ENCODE measurements around the gene SEC14L3.

Gene SEC14L3

DNA sequence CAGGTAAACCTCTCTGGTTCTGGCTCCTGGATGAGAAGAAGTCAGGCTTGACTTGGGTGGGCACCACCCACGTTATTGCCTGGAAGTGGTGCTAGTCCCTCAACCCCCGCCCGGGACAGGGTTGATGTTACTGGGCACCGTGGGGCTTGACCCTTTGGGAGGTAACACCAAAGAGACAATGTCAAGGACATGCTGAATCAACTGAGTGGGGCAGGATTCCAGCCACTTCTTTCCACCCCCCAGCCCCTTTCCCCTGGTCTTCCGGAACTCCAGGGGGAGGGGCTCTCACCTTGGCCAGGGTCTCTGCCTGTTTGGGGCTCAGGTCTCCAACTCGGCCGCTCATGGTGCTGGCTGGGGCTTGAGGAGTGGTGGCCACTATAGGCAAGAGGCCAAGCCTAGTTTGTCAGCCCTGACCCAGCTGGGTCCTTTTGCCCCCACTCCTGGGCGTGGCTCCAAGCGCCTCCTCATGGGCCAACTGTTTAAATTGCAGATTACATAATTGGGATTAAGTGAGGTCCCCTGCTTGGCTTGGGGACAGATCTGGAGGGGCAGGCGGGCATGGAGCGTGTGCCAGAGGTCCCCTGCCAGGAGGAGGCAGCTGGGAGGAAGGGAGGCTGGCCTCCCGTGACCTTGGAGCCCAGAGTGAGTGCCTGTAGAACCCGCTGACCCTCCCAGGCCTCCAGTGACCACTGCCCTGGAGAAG lies at the start of gene SEC14L3:
SEC14L3 (minus strand) TSS at position 402 of the 703 bp plus-strand sequence; CDS start at position 343, 59 bp downstream.
- Histone ChIP-seq H3K4me3 (no peak within 1 kb of the TSS), H3K9me3 (no peaks in the 10 kb centered on the region), H3K27me3 (ENCODE audit: low read depth) (peaks cover 26% of the 10 kb centered on the region), H3K4me1 (no peaks in the 10 kb centered on the region), H3K36me3 (replicated peaks) (no peaks in the 10 kb centered on the region)
- in situ Hi-C loops (cut with MboI; ENCODE audit: low sequenced_read_pairs), result no loop called here
- DNase-seq (ENCODE audit: low spot score in 2 of 2), result no peak

DNA sequence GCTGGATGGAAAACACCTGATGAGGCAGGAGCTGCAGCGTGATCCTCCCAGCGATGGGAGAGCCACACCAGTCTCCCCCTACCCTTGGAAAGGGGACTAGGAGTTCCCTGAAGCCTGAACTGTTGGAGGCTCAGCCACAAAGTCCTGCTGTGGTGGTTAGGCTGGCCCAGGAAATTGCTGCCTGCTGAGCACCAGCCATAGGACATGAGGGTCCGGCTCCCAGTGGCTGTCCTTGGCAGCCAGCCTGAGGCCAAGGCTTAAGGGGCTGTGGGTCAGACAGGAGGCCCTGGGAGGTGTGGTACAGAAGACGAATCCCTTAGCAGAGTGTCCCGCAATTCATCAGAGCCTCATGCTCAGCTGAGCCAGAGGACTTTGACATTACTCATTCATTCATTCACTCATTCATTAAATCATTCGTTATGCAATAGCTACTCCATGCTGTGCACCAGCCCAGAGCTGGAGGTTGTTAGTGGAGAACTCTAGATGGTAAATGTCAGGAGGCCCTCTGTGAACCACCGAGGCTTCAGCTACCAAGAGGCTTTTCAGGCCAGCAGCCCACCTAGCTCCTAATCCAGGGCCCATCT lies 48.1 kb upstream of the SEC14L3 start:
- no peak for DNase-seq (ENCODE audit: low spot score in 2 of 2)
- no peak overlapping the region for H3K4me3 ChIP-seq
- in situ Hi-C loops (cut with MboI; ENCODE audit: low sequenced_read_pairs), result no loop called here
- H3K9me3 ChIP-seq, result no peaks in the 10 kb centered on the region
- no peaks in the 10 kb centered on the region for H3K36me3 ChIP-seq (replicated peaks)
- H3K4me1 ChIP-seq, result no peaks in the 10 kb centered on the region
- H3K27me3 ChIP-seq (ENCODE audit: low read depth), result no peaks in the 10 kb centered on the region

DNA sequence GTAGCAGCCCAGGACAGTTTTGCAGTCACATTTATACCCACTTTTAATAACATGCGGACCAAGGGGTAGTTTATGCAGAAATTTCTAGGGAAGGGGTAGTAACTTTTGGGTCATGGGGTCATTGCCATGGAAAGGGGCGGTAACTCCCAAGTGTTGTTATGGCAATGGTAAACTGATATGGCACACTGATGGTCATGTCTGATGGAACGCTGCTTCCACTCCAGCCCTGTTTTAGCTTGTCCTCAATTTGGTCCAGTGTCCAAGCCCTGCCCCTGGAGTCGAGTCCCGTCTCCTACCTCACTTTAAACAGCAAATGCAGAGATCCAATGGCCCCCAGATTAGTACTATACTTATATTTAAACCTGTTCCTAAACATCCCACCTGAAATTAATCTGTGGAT lies 44.9 kb upstream of the SEC14L3 start:
- DNase-seq (ENCODE audit: low spot score in 2 of 2), result no peak
- H3K27me3 ChIP-seq (ENCODE audit: low read depth), result no peaks in the 10 kb centered on the region
- no peak overlapping the region for H3K4me3 ChIP-seq
- no peaks in the 10 kb centered on the region for H3K9me3 ChIP-seq
- H3K36me3 ChIP-seq (replicated peaks), result no peaks in the 10 kb centered on the region
- in situ Hi-C loops (cut with MboI; ENCODE audit: low sequenced_read_pairs), result no loop called here
- no peaks in the 10 kb centered on the region for H3K4me1 ChIP-seq

DNA sequence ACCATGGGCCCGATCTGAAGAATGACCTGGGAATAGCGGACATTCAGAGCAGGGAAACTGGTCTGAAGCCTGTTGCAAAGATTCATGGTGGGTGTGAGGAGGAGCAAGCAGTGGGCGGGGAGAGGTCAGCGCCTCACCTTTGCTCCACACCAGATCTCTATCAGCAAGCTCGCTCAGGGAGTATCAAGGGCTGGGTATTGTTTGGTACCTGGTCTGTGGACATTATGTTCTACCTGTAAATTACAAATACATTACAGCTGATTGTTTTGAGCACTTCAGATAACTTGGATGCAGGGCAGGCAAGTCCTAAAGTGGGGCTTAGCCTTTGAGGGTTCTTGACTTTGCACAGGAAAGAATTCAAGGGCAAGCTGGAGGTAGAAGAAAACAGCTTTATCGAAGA lies 44.5 kb upstream of the SEC14L3 start:
- H3K27me3 ChIP-seq (ENCODE audit: low read depth), result no peaks in the 10 kb centered on the region
- in situ Hi-C loops (cut with MboI; ENCODE audit: low sequenced_read_pairs), result no loop called here
- H3K9me3 ChIP-seq, result no peaks in the 10 kb centered on the region
- no peak overlapping the region for H3K4me3 ChIP-seq
- H3K36me3 ChIP-seq (replicated peaks), result no peaks in the 10 kb centered on the region
- no peak for DNase-seq (ENCODE audit: low spot score in 2 of 2)
- no peaks in the 10 kb centered on the region for H3K4me1 ChIP-seq

DNA sequence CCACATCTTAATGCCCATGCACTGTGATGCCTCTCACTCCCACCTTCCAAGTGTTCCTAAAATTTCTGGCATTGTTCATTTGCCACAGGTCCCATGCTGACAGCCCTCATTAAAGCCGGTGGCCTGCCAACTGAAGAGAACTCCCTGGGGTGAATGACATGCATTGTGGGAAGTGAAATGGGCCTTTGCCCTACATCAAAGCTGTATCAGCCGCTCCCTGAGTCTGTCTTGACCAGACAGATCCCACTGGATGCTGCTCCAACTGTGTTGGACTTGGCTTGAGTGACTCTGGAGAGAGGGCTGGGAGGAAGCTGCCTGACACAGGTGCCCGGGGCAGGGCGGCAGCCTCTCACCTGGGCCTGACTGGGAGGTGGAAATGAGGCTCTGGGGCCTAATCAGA lies 42.4 kb upstream of the SEC14L3 start:
- H3K36me3 ChIP-seq (replicated peaks), result no peaks in the 10 kb centered on the region
- no peak overlapping the region for H3K4me3 ChIP-seq
- H3K27me3 ChIP-seq (ENCODE audit: low read depth), result no peaks in the 10 kb centered on the region
- no peaks in the 10 kb centered on the region for H3K4me1 ChIP-seq
- no peaks in the 10 kb centered on the region for H3K9me3 ChIP-seq
- DNase-seq (ENCODE audit: low spot score in 2 of 2), result no peak
- in situ Hi-C loops (cut with MboI; ENCODE audit: low sequenced_read_pairs), result no loop called here

DNA sequence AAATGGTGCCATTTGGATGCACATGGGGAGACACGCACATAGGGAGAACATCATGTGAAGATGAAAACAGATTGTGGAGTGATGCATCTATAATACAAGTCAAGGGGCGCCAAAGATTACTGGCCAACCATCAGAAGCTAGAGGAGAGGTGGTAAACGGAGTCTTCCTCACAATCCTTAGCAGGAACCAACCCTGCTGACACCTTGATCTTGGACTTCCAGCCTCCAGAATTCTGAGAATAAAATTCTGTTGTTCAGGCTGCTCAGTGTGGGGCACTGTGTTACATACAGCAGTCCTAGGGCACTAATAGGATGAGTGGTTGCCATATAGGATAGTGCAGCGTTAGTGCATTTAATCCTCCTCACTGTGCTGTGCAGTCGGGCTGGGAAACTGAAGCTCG lies 41.6 kb upstream of the SEC14L3 start:
- H3K27me3 ChIP-seq (ENCODE audit: low read depth), result no peaks in the 10 kb centered on the region

DNA sequence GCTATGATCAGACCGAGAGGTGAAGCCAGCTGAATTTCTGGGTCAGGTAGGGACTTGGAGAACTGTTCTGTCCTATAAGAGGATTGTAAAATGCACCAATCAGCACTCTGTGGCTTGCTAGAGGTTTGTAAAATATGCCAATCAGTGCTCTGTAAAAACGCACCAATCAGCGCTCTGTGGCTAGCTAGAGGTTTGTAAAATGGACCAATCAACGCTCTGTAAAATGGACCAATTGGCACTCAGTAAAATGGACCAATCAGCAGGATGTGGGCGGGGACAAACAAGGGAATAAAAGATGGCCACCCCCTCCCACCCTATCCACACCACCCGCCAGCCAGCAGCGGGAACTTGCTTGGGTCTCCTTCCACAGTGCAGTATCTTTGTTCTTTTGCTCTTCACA lies 40.1 kb upstream of the SEC14L3 start:
- Histone ChIP-seq H3K27me3 (ENCODE audit: low read depth) (no peaks in the 10 kb centered on the region), H3K4me3 (no peak overlapping the region), H3K4me1 (no peaks in the 10 kb centered on the region), H3K36me3 (replicated peaks) (no peaks in the 10 kb centered on the region), H3K9me3 (no peaks in the 10 kb centered on the region)
- in situ Hi-C loops (cut with MboI; ENCODE audit: low sequenced_read_pairs), result no loop called here
- no peak for DNase-seq (ENCODE audit: low spot score in 2 of 2)

More for the DNA sequence above, 41.6 kb upstream of the SEC14L3 start:
- DNase-seq (ENCODE audit: low spot score in 2 of 2), result no peak
- no peaks in the 10 kb centered on the region for H3K36me3 ChIP-seq (replicated peaks)
- no peaks in the 10 kb centered on the region for H3K9me3 ChIP-seq
- H3K4me3 ChIP-seq, result no peak overlapping the region
- no peaks in the 10 kb centered on the region for H3K4me1 ChIP-seq
- in situ Hi-C loops (cut with MboI; ENCODE audit: low sequenced_read_pairs), result no loop called here

DNA sequence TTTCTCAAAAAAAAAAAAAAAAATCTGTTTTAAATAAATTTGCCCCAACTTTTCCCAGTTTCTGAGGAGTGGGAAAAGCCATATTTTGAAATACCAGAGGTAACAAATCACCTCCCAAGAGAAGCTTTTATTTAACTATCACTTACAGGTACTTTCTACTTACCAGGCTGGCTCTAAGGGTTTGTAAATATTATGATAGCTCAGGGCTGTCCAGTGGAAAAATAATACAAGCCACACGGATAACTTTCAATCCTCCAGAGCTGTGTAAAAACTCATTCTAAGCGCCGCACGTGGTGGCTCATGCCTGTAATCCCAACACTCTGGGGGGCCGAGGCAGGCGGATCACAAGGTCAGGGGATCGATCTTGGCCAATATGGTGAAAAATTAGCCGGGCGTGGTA lies 39.3 kb upstream of the SEC14L3 start:
- no peaks in the 10 kb centered on the region for H3K27me3 ChIP-seq (ENCODE audit: low read depth)
- no peaks in the 10 kb centered on the region for H3K9me3 ChIP-seq
- in situ Hi-C loops (cut with MboI; ENCODE audit: low sequenced_read_pairs), result no loop called here
- no peak for DNase-seq (ENCODE audit: low spot score in 2 of 2)
- no peaks in the 10 kb centered on the region for H3K36me3 ChIP-seq (replicated peaks)
- H3K4me1 ChIP-seq, result no peaks in the 10 kb centered on the region
- H3K4me3 ChIP-seq, result no peak overlapping the region

DNA sequence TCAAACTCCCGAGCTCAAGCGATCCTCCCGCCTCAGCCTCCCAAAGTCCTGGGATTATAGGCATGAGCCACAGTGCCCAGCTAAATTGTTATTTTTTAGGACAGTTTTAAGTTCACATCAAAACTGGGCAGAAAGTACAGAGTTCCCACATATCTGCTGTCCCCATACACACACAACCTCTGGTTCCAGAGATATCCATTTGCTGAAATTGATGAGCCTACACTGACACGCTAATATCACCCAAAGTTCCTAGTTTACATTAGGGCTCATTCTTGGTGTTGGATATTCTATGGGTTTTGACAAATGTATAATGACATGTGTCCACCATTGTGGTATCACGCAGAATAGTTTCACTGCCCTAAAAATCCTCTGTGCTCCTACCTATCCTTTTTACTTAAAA lies 36.4 kb upstream of the SEC14L3 start:
- H3K4me3 ChIP-seq, result no peak overlapping the region
- DNase-seq (ENCODE audit: low spot score in 2 of 2), result no peak
- no peaks in the 10 kb centered on the region for H3K9me3 ChIP-seq
- in situ Hi-C loops (cut with MboI; ENCODE audit: low sequenced_read_pairs), result no loop called here
- no peaks in the 10 kb centered on the region for H3K4me1 ChIP-seq
- no peaks in the 10 kb centered on the region for H3K27me3 ChIP-seq (ENCODE audit: low read depth)
- no peaks in the 10 kb centered on the region for H3K36me3 ChIP-seq (replicated peaks)

DNA sequence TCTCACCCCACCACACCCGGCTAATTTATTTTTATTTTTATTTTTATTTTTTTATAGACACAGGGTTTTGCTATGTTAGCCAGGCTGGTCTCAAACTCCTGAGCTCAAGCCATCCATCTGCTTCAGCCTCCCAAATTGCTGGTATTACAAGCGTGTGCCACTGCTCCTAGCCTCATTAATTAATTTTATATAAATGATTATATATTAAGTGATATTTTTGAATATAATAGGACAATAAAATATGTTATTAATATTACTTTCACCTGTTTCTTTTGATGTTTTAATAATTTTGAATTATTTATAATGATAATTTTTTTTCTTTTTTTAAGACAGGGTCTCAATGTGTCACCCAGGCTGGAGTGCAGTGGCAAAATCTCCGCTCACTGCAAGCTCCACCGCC lies 35.9 kb upstream of the SEC14L3 start:
- Histone ChIP-seq H3K36me3 (replicated peaks) (no peaks in the 10 kb centered on the region), H3K4me1 (no peaks in the 10 kb centered on the region), H3K4me3 (no peak overlapping the region), H3K9me3 (no peaks in the 10 kb centered on the region), H3K27me3 (ENCODE audit: low read depth) (no peaks in the 10 kb centered on the region)
- DNase-seq (ENCODE audit: low spot score in 2 of 2), result no peak
- in situ Hi-C loops (cut with MboI; ENCODE audit: low sequenced_read_pairs), result no loop called here

DNA sequence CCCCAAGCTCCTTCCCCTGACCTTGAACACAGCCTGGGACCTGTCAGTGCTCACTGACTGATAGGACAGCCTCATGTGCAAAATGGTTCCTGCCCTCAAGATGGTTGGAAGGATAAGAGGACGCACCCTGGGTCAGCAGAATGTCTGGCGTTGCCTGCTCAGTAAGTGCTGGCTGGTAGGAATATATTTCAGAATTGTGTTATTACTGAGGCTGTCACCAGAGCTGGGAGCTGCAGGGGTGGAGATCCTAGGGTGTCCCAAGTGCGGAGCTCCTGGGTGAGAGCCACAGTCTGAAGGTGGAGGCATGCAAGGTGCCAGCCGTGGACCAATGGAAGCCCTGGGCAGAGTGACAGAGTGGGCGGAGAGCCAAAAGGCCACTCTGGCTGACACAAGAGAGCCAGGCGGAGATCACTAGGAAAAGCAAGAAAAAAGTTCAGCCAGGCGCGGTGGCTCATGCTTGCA lies 34.7 kb upstream of the SEC14L3 start:
- in situ Hi-C loops (cut with MboI; ENCODE audit: low sequenced_read_pairs), result no loop called here
- DNase-seq (ENCODE audit: low spot score in 2 of 2), result no peak

DNA sequence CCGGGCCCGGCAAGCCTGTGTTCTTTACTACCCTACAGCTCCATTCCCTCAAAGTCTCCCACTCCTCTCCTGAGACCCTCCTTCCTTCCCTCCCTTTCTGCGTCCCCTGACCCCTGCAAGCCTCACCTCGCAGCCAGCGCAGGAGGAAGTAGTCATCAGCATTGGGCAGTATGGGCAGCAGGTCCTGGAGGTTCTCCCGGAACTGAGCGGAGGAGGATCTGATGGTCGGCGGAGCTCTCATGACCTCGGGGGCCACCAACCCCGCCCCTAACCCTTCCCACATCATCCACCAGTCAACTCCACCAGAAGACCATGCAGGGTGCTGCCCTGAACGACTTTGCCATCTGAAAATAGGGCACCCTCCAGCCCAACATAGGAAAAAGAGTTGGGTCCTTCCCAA lies 31.7 kb upstream of the SEC14L3 start:
- in situ Hi-C loops (cut with MboI; ENCODE audit: low sequenced_read_pairs), result no loop called here
- DNase-seq (ENCODE audit: low spot score in 2 of 2), result no peak

More for the DNA sequence above, 34.7 kb upstream of the SEC14L3 start:
- Histone ChIP-seq H3K4me1 (no peaks in the 10 kb centered on the region), H3K36me3 (replicated peaks) (no peaks in the 10 kb centered on the region), H3K4me3 (no peak overlapping the region), H3K9me3 (no peaks in the 10 kb centered on the region), H3K27me3 (ENCODE audit: low read depth) (peaks cover under 1% of the 10 kb centered on the region; the same call in 1 of the 2 replicates)

DNA sequence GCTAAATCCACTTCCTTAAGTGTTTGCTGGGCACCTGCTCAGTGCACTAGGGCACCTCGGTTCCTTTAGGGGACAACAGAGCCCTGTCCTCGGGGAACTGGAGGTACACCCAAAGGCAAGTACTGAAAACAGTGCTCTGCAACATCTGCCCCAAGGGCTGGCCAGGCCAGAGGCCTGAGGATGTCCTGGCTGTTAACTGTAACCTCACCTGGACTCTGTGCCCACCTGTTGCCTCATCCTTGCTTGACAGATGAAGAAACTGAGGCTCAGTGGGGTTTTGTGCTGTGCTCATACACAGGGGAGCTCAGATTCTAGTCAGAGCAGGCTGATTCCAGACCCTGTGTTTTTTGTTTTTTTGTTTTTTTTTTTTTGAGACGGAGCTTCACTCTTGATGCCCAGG lies 31.1 kb upstream of the SEC14L3 start:
- DNase-seq (ENCODE audit: low spot score in 2 of 2), result no peak
- H3K4me3 ChIP-seq, result no peak overlapping the region
- in situ Hi-C loops (cut with MboI; ENCODE audit: low sequenced_read_pairs), result no loop called here
- no peaks in the 10 kb centered on the region for H3K9me3 ChIP-seq
- H3K36me3 ChIP-seq (replicated peaks), result no peaks in the 10 kb centered on the region
- H3K27me3 ChIP-seq (ENCODE audit: low read depth), result peaks cover 12% of the 10 kb centered on the region; the same call in 1 of the 2 replicates
- H3K4me1 ChIP-seq, result no peaks in the 10 kb centered on the region

More for the DNA sequence above, 31.7 kb upstream of the SEC14L3 start:
- H3K4me1 ChIP-seq, result no peaks in the 10 kb centered on the region
- no peaks in the 10 kb centered on the region for H3K9me3 ChIP-seq
- no peak overlapping the region for H3K4me3 ChIP-seq
- H3K36me3 ChIP-seq (replicated peaks), result no peaks in the 10 kb centered on the region
- H3K27me3 ChIP-seq (ENCODE audit: low read depth), result peaks cover 12% of the 10 kb centered on the region; the same call in 1 of the 2 replicates

DNA sequence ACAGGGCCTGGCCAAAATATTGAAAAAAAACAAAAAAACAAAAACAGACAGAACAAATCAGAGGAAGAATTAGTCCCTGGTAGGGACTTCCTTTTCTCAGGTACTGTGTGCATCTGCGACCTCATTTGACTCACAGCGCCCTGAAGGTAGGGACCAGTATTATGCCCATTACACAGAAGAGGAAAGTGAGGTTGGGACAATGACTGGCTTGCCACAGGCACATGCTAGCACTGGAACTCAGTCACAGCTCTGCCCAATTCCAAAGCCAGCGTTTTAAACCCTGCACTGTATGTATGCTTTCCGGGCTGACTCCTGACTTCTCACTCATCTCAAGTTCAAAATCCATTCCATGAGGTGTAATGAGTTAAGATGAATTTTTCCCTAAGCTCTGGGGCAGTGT lies 30.3 kb upstream of the SEC14L3 start:
- no peaks in the 10 kb centered on the region for H3K4me1 ChIP-seq
- H3K36me3 ChIP-seq (replicated peaks), result no peaks in the 10 kb centered on the region
- no peaks in the 10 kb centered on the region for H3K9me3 ChIP-seq
- no peak overlapping the region for H3K4me3 ChIP-seq
- DNase-seq (ENCODE audit: low spot score in 2 of 2), result no peak
- in situ Hi-C loops (cut with MboI; ENCODE audit: low sequenced_read_pairs), result no loop called here
- peaks cover 12% of the 10 kb centered on the region; the same call in 1 of the 2 replicates for H3K27me3 ChIP-seq (ENCODE audit: low read depth)

Data from HAP-1 (cell line).